Measurements from ENCODE around the gene PRUNE2. TPM values are rescaled to one million over a fixed set of nuclear protein-coding genes. Genes with fewer than 3 reads are reported as not detected.

Gene PRUNE2
- total and polyA plus RNA-seq, 4 donors = 1.3 to 4.5 (median 1.6) TPM

- H3K36me3 ChIP-seq (ENCODE audit: control insufficient read depth in 4 of 4, insufficient read depth in 3 of 4, low read depth in 1 of 4, low read length in 3 of 4) = no peaks in the 10 kb centered on the region
- H3K4me3 ChIP-seq (ENCODE audit: low read depth in 1 of 3, low read length in 3 of 3) = no peak overlapping the region
- WGBS = 83% methylated on average over 5 of the region's 5 CpGs
- DNase-seq (ENCODE audit: low spot score) = no peak
- peaks cover 0 to 3% (median under 1%) of the 10 kb centered on the region in 4 donors for H3K27me3 ChIP-seq (ENCODE audit: control insufficient read depth in 4 of 4, insufficient read depth in 4 of 4, low read length in 3 of 4)
- no peaks in the 10 kb centered on the region for H3K9me3 ChIP-seq (ENCODE audit: control insufficient read depth in 4 of 4, low read length in 3 of 4)
- TF ChIP-seq, protein P1, sequence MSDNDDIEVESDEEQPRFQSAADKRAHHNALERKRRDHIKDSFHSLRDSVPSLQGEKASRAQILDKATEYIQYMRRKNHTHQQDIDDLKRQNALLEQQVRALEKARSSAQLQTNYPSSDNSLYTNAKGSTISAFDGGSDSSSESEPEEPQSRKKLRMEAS (IDR thresholded peaks at IDR 0.05) = no peak
- no peak for TF ChIP-seq GABPA (IDR thresholded peaks at IDR 0.05 in 1 of 2, conservative IDR thresholded peaks at IDR 0.05 in 1 of 2)
- no peak for TF ChIP-seq RAD21 (IDR thresholded peaks at IDR 0.05)
- TF ChIP-seq JUND (IDR thresholded peaks at IDR 0.05) = no peak
- no peak for TF ChIP-seq FOXA1 (IDR thresholded peaks at IDR 0.05)
- no peak overlapping the region for H3K9ac ChIP-seq (ENCODE audit: low read depth in 1 of 2, low read length in 2 of 2)
- H3K4me1 ChIP-seq (ENCODE audit: control insufficient read depth in 4 of 4, insufficient read depth in 4 of 4, low read length in 3 of 4) = peaks cover 0 to 2% (median 0%) of the 10 kb centered on the region in 4 donors
- no peak overlapping the region for H3K27ac ChIP-seq (ENCODE audit: low read depth in 1 of 2, low read length in 2 of 2)
Measured at GRCh38 chr9:76690973-76691370, 214.9 kb downstream of the PRUNE2 start.

DNA sequence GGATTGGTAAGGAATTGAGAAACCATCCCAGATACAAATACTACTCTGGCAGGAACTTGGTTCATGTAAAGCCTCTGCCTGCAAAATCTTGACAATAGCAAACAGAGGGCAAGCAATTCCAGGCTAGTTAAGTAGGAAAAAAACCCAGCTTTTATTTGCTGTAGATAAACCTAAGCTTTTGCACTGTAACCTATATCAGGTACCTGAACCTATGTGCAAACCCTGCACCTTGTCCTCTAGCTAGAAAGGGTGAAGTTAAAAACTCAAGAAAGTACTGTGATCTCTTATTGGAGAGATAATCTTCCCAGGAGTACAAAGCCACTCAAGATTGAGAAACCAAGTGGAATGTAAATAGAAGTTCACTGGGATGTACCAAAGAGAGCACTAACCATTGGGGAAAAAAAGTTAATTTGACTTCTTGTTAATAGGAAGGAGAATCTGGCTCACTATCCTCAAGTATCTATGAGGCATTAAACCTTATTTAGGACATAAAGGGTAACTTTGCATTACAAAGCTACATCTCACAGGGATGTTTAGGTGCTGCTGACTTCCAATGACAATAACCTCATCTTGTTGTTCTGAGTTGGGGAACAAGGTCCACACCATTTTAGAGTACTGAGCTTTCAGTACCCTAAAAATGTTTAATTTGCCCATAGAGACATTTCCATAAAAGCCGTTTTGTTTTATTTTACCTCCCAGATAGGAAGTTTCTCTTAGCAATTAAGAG lies 215.5 kb downstream of the PRUNE2 start:
- H3K36me3 ChIP-seq (ENCODE audit: control insufficient read depth in 4 of 4, insufficient read depth in 3 of 4, low read depth in 1 of 4, low read length in 3 of 4) = no peaks in the 10 kb centered on the region
- 63% methylated on average over 1 of the region's 1 CpG for WGBS
- TF ChIP-seq JUND (IDR thresholded peaks at IDR 0.05) = no peak
- no peak for TF ChIP-seq TAF1 (conservative IDR thresholded peaks at IDR 0.05)
- TF ChIP-seq, protein P1 (IDR thresholded peaks at IDR 0.05) = no peak
- TF ChIP-seq EGR1 (IDR thresholded peaks at IDR 0.05; ENCODE audit: low read depth in 2 of 2) = no peak
- no peak for TF ChIP-seq FOXA1 (IDR thresholded peaks at IDR 0.05)
- no peak for TF ChIP-seq FOXA2 (IDR thresholded peaks at IDR 0.05)
- TF ChIP-seq RAD21 (IDR thresholded peaks at IDR 0.05) = no peak
- TF ChIP-seq, protein P2, sequence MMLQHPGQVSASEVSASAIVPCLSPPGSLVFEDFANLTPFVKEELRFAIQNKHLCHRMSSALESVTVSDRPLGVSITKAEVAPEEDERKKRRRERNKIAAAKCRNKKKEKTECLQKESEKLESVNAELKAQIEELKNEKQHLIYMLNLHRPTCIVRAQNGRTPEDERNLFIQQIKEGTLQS (IDR thresholded peaks at IDR 0.05) = no peak
- TF ChIP-seq HNF4G (IDR thresholded peaks at IDR 0.05) = no peak
- no peak for TF ChIP-seq REST (IDR thresholded peaks at IDR 0.05)
- no peak for TF ChIP-seq NR2F2 (IDR thresholded peaks at IDR 0.05)
- no peak for TF ChIP-seq RXRA (IDR thresholded peaks at IDR 0.05)
- TF ChIP-seq SP1 (IDR thresholded peaks at IDR 0.05) = no peak
- no peak for TF ChIP-seq YY1 (IDR thresholded peaks at IDR 0.05)
- peaks cover 0 to 2% (median 0%) of the 10 kb centered on the region in 4 donors for H3K4me1 ChIP-seq (ENCODE audit: control insufficient read depth in 4 of 4, insufficient read depth in 4 of 4, low read length in 3 of 4)
- no peak for DNase-seq (ENCODE audit: low spot score)
- peaks cover 0 to 3% (median 0%) of the 10 kb centered on the region in 4 donors for H3K27me3 ChIP-seq (ENCODE audit: control insufficient read depth in 4 of 4, insufficient read depth in 4 of 4, low read length in 3 of 4)
- H3K4me3 ChIP-seq (ENCODE audit: low read depth in 1 of 3, low read length in 3 of 3) = no peak overlapping the region
- H3K9ac ChIP-seq (ENCODE audit: low read depth in 1 of 2, low read length in 2 of 2) = no peak overlapping the region
- H3K27ac ChIP-seq (ENCODE audit: low read depth in 1 of 2, low read length in 2 of 2) = no peak overlapping the region
- H3K9me3 ChIP-seq (ENCODE audit: control insufficient read depth in 4 of 4, low read length in 3 of 4) = no peaks in the 10 kb centered on the region
